Liver (tissue), 9 donors: ENCODE measurements around the gene SYNGR1. TPM values are rescaled to one million over a fixed set of nuclear protein-coding genes. Genes with fewer than 3 reads are reported as not detected.

Experiments
- DNase-seq: peaks from one replicate; pipeline ENCODE4 v3.0.0-alpha.2; 2017; ENCODE audit warnings: low spot score
- H3K27ac ChIP-seq, 2 donors: one replicate each; pipeline ENCODE4 v1.7.0; 2013; ENCODE audit warnings: inconsistent platforms in 2 of 2, low read length in 2 of 2, control low read depth in 1 of 2, low read depth in 1 of 2, mild to moderate bottlenecking in 1 of 2
- H3K27me3 ChIP-seq, 4 donors: one replicate each; pipeline versions ENCODE4 v1.6.1 to v1.7.0; 2013; ENCODE audit warnings: low read length in 3 of 4, inconsistent platforms in 1 of 4, mild to moderate bottlenecking in 1 of 4, moderate library complexity in 1 of 4; ENCODE audit not compliant: control insufficient read depth in 4 of 4, insufficient read depth in 4 of 4
- H3K36me3 ChIP-seq, 4 donors: one replicate each; pipeline versions ENCODE4 v1.6.1 to v1.7.0; 2013; ENCODE audit warnings: low read length in 3 of 4, mild to moderate bottlenecking in 3 of 4, low read depth in 1 of 4, moderate library complexity in 1 of 4; ENCODE audit not compliant: control insufficient read depth in 4 of 4, insufficient read depth in 3 of 4
- H3K4me1 ChIP-seq, 4 donors: one replicate each; pipeline versions ENCODE4 v1.6.1 to v1.7.0; 2013; ENCODE audit warnings: low read length in 3 of 4, mild to moderate bottlenecking in 3 of 4, moderate library complexity in 1 of 4; ENCODE audit not compliant: control insufficient read depth in 4 of 4, insufficient read depth in 4 of 4
- H3K4me3 ChIP-seq, 3 donors: one replicate each; pipeline versions ENCODE4 v1.6.1 to v1.7.0; 2013; ENCODE audit warnings: low read length in 3 of 3, control low read depth in 1 of 3, low read depth in 1 of 3, mild to moderate bottlenecking in 1 of 3
- H3K9ac ChIP-seq, 2 donors: one replicate each; pipeline ENCODE4 v1.7.0; 2013; ENCODE audit warnings: low read length in 2 of 2, mild to moderate bottlenecking in 2 of 2, moderate library complexity in 2 of 2, control low read depth in 1 of 2, low read depth in 1 of 2
- H3K9me3 ChIP-seq, 4 donors: one replicate each; pipeline versions ENCODE4 v1.6.1 to v1.7.0; 2013; ENCODE audit warnings: low read length in 3 of 4; ENCODE audit not compliant: control insufficient read depth in 4 of 4
- EGR1 ChIP-seq, 2 donors: IDR thresholded peaks; 2 replicates each; pipeline ENCODE4 v1.6.1; 2016 to 2018; ENCODE audit warnings: antibody characterized with exemption in 2 of 2, low read depth in 2 of 2
- FOXA1 ChIP-seq: IDR thresholded peaks from 2 replicates; pipeline ENCODE4 v1.6.1; 2016; ENCODE audit warnings: antibody characterized with exemption
- FOXA2 ChIP-seq: IDR thresholded peaks from 2 replicates; pipeline ENCODE4 v1.6.1; 2016; ENCODE audit warnings: antibody characterized with exemption
- HNF4A ChIP-seq, 2 donors: conservative IDR thresholded peaks; 2 replicates each; pipeline ENCODE4 v1.6.1; 2016; ENCODE audit warnings: antibody characterized with exemption in 2 of 2, mild to moderate bottlenecking in 2 of 2
- HNF4G ChIP-seq: IDR thresholded peaks from 2 replicates; pipeline ENCODE4 v1.6.1; 2016; ENCODE audit warnings: antibody characterized with exemption
- MAX ChIP-seq: IDR thresholded peaks from 2 replicates; pipeline ENCODE4 v1.6.1; 2016; ENCODE audit warnings: antibody characterized with exemption
- NR2F2 ChIP-seq: IDR thresholded peaks from 2 replicates; pipeline ENCODE4 v1.6.1; 2016; ENCODE audit warnings: antibody characterized with exemption
- RAD21 ChIP-seq, 2 donors: IDR thresholded peaks; 2 replicates each; pipeline ENCODE4 v1.6.1; 2016; ENCODE audit warnings: antibody characterized with exemption in 2 of 2, mild to moderate bottlenecking in 2 of 2
- REST ChIP-seq: IDR thresholded peaks from 2 replicates; pipeline ENCODE4 v1.6.1; 2016; ENCODE audit warnings: antibody characterized with exemption, mild to moderate bottlenecking
- RXRA ChIP-seq, 2 donors: IDR thresholded peaks; 2 replicates each; pipeline ENCODE4 v1.6.1; 2017 to 2018; ENCODE audit warnings: antibody characterized with exemption in 2 of 2, mild to moderate bottlenecking in 1 of 2
- TAF1 ChIP-seq: conservative IDR thresholded peaks from 2 replicates; pipeline ENCODE4 v1.6.1; 2016; ENCODE audit warnings: antibody characterized with exemption, mild to moderate bottlenecking
- YY1 ChIP-seq: IDR thresholded peaks from 2 replicates; pipeline ENCODE4 v1.6.1; 2016; ENCODE audit warnings: antibody characterized with exemption, mild to moderate bottlenecking
- ZBTB33 ChIP-seq: IDR thresholded peaks from 2 replicates; pipeline ENCODE4 v1.6.1; 2016; ENCODE audit warnings: antibody characterized with exemption
- WGBS: extraction: QIAGEN DNeasy Blood & Tissue Kit; methylation state at CpG from one replicate; pipeline ENCODE4 v1.1.7; 2013; 5-methylcytosine and 5-hydroxymethylcytosine counted together
- polyA plus RNA-seq, 2 donors: library from polyadenylated mRNA; stranded (reverse) in 1 of 2; unstranded in 1 of 2; fragments of 200-250 nt in 1 of 2; fragments of >200 nt in 1 of 2; fragmentation: Nextera tagmentation in 1 of 2; extraction: Ambion mirVana in 1 of 2; gene quantifications; one replicate each; pipeline versions ENCODE4 v1.2.1 to v1.2.3, GENCODE V29; 2013 to 2015
- total RNA-seq, 2 donors: library from RNA; depleted of rRNA; stranded (reverse); fragments of >200 nt; gene quantifications; one replicate each; pipeline ENCODE4 v1.2.3, GENCODE V29; 2014
- donor health status: healthy.
- donor health status: healthy.
- donor health status: healthy.
- donor health status: healthy.
- donor health status: healthy.

The SYNGR1 gene
- total and polyA plus RNA-seq, 4 donors: 1.8 to 21.9 (median 5.2) TPM

GRCh38 chr22:39371732-39372131 lies 21.9 kb downstream of the SYNGR1 start:
- 97% methylated on average over 2 of the region's 2 CpGs for WGBS
- Histone ChIP-seq H3K9ac (no peak overlapping the region), H3K27me3 (no peaks in the 10 kb centered on the region), H3K36me3 (no peaks in the 10 kb centered on the region), H3K4me3 (no peak overlapping the region), H3K4me1 (peaks cover 3 to 7% (median 3%) of the 10 kb centered on the region in 4 donors), H3K27ac (no peak overlapping the region), H3K9me3 (no peaks in the 10 kb centered on the region)
- no peak for DNase-seq
- TF ChIP-seq EGR1 (IDR thresholded peaks at IDR 0.05; ENCODE audit: low read depth in 2 of 2) (no peak), RAD21 (IDR thresholded peaks at IDR 0.05) (no peak), FOXA2 (no peak), RXRA (IDR thresholded peaks at IDR 0.05) (no peak), MAX (no peak), REST (no peak), ZBTB33 (no peak)

DNA sequence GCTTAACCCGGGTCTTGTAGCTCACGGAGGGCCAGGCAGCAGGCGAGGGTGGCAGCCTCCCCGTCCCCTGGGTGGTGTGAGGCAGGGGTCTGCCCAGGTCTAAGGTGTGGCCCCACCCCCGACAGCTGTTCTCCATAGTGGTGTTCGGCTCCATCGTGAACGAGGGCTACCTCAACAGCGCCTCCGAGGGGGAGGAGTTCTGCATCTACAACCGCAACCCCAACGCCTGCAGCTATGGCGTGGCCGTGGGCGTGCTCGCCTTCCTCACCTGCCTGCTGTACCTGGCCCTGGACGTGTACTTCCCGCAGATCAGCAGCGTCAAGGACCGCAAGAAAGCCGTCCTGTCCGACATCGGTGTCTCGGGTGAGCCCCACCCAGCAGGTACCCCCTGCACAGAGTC lies 24.4 kb downstream of the SYNGR1 start:
- WGBS: 92% methylated on average over 24 of the region's 24 CpGs
- H3K4me1 ChIP-seq: peaks cover 3 to 7% (median 3%) of the 10 kb centered on the region in 4 donors
- H3K27me3 ChIP-seq: no peaks in the 10 kb centered on the region
- no peak overlapping the region for H3K9ac ChIP-seq
- H3K27ac ChIP-seq: no peak overlapping the region
- H3K36me3 ChIP-seq: no peaks in the 10 kb centered on the region
- TF ChIP-seq HNF4G (no peak), REST (no peak), HNF4A (conservative IDR thresholded peaks at IDR 0.05) (no peak), NR2F2 (no peak), FOXA2 (no peak), YY1 (no peak), ZBTB33 (no peak), FOXA1 (no peak), EGR1 (IDR thresholded peaks at IDR 0.05; ENCODE audit: low read depth in 2 of 2) (no peak), TAF1 (no peak), RAD21 (IDR thresholded peaks at IDR 0.05) (no peak), RXRA (IDR thresholded peaks at IDR 0.05) (no peak)
- no peaks in the 10 kb centered on the region for H3K9me3 ChIP-seq
- H3K4me3 ChIP-seq: no peak overlapping the region
- no peak for DNase-seq
